HFFc6 (cell line): ENCODE results near the gene LOC101059915.
"Not testable (repeated sequence)": the region's sequence is repeated elsewhere in the genome, so short reads cannot be mapped to it uniquely, and the experiment has no call there.

ENCODE experiments used
- DNase-seq: peaks from one replicate; pipeline ENCODE4 v3.0.0-alpha.2; 2018
- H3K27ac Mint-ChIP-seq: 2 replicates; pipeline ENCODE4 v1.8.0; 2020; ENCODE audit warnings: mild to moderate bottlenecking, mixed read lengths
- H3K27me3 Mint-ChIP-seq: 2 replicates; pipeline ENCODE4 v1.8.0; 2021; ENCODE audit warnings: mild to moderate bottlenecking, moderate library complexity, mixed read lengths; ENCODE audit not compliant: insufficient read depth
- H3K36me3 Mint-ChIP-seq: 2 replicates; pipeline ENCODE4 v1.8.0; 2021; ENCODE audit warnings: low read depth, mixed read lengths
- H3K4me1 Mint-ChIP-seq: 2 replicates; pipeline ENCODE4 v1.8.0; 2020; ENCODE audit warnings: low read depth, mixed read lengths
- H3K4me3 Mint-ChIP-seq: 2 replicates; pipeline ENCODE4 v1.8.0; 2020; ENCODE audit warnings: mild to moderate bottlenecking, moderate library complexity, mixed read lengths
- H3K9me3 Mint-ChIP-seq: 2 replicates; pipeline ENCODE4 v1.8.0; 2020; ENCODE audit warnings: mild to moderate bottlenecking, mixed read lengths
- CTCF ChIP-seq: fragments of 200-600 bp; sonication (generic); IDR thresholded peaks from 2 replicates; pipeline ENCODE4 v1.5.0; 2021; ENCODE audit warnings: antibody characterized with exemption, mild to moderate bottlenecking

Gene LOC101059915

DNA sequence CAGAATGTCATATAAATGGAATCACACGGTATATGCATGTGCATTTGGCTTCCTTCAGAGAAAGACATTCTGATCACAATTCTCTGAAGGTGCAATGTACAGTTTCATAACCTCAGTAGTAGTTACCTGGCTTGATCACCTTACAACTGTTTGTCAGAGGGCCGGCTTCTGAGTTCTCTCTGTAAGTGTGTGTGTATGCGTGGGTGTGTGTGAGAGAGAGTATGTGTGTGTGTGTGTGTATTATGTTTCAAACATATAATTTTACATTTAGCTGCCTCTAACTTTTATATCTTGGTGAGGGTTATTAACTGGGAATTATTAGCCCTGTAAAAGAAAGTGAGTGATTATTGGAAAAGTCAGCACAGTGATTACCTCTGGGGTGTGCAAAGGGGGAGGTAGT, 8.0 kb upstream of the LOC101059915 start:
- Mint-ChIP-seq H3K36me3 (no peaks in the 10 kb centered on the region), H3K27me3 (peaks cover 14% of the 10 kb centered on the region), H3K4me3 (no peak overlapping the region), H3K4me1 (no peaks in the 10 kb centered on the region), H3K9me3 (no peaks in the 10 kb centered on the region; the same call in 1 of the 2 replicates), H3K27ac (no peak overlapping the region)
- TF ChIP-seq CTCF, result no peak
- DNase-seq, result no peak

DNA sequence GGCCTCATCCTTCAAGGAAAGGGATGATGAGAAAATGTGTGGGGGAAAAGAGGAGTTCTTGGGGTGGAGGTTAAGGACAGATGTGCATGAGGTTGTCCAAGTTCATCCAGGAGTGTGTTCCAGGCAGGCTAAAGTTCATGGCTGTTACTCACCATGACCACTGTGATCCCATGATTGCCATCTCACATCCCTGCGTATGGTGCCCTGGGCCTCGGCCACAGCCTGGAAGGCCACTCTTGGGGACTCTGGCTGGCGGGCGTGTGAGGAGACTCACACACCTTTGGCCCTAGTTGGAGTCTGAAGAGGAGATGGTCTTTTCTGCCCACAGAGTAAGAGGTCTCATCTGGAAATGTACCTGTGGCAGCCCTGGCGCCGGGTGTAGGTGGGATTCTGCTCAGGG, 7.4 kb upstream of the LOC101059915 start:
- Mint-ChIP-seq H3K9me3 (no peaks in the 10 kb centered on the region; the same call in 1 of the 2 replicates), H3K4me3 (no peak overlapping the region), H3K27ac (no peak overlapping the region), H3K36me3 (no peaks in the 10 kb centered on the region), H3K27me3 (peaks cover 14% of the 10 kb centered on the region), H3K4me1 (no peaks in the 10 kb centered on the region)
- TF ChIP-seq CTCF, result no peak
- DNase-seq, result no peak

DNA sequence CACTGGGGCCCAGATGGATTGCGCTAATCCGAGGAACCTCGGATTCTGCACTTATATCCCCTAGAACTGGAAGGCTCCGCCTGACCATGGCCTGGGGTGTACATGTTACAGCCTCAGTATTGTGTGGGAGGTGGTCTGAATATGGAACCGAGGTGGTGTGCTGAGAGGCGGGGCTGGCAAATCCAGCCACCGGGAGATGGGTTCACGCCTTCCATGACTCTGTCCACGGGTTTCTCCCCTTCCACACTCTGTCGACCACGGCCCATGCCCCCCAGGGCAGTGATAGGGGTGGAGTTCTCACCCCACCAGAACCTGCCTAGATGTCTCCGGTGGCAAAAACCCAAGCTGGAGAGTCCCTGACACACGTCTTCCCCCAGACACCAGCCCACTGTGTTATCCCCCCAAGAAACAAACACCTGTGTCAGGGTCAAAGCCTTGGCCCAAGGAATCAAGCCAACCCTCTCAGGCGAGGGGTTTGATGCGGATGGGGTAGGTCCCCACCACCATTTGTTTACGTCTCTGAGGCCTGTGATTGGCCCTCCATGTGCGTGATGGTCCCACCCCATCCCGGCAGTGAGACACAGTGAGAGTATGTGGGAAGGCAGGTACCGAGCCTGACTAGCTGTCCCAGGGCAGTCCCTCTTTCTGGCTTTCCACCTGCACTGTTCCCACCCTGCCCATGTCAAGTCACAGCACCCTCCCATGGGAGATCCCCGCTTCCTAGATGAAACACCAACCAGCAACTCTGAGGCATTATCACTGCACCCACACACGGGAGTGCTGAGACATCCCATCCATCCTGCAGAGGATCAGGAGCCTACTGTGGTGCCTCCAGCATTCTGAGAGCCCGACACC, 6.6 kb upstream of the LOC101059915 start:
- no peak overlapping the region for H3K4me3 Mint-ChIP-seq
- TF ChIP-seq CTCF, result no peak
- no peaks in the 10 kb centered on the region; the same call in 1 of the 2 replicates for H3K9me3 Mint-ChIP-seq
- no peak for DNase-seq
- H3K36me3 Mint-ChIP-seq, result no peaks in the 10 kb centered on the region
- peaks cover 14% of the 10 kb centered on the region for H3K27me3 Mint-ChIP-seq
- H3K4me1 Mint-ChIP-seq, result no peaks in the 10 kb centered on the region
- H3K27ac Mint-ChIP-seq, result no peak overlapping the region

GRCh38 chrX:71661919-71662318, 5.4 kb upstream of the LOC101059915 start:
- no peak for DNase-seq
- Mint-ChIP-seq H3K36me3 (no peaks in the 10 kb centered on the region), H3K27ac (no peak overlapping the region), H3K4me3 (no peak overlapping the region), H3K9me3 (no peaks in the 10 kb centered on the region), H3K27me3 (peaks cover 14% of the 10 kb centered on the region), H3K4me1 (no peaks in the 10 kb centered on the region)
- TF ChIP-seq CTCF, result no peak

DNA sequence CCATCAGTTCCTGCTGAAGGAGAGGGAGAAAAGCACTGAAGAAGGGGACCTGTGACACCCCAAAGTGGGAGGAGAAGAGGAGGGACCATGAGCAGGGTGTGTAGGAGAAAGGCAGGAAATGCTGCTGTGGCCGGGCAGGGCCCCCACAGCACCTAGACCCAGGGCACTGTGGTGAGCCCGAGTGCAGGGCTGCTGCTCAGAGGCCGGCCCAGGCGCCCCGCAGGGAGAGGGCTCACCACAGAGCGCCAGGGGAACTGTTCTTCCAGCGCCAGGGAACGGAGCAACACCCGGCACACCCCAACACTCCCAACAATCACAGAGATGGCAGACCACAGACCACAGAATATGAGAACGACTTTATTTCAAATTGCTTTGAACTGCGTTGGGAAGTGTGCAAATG, 4.7 kb upstream of the LOC101059915 start:
- H3K9me3 Mint-ChIP-seq, H3K27ac Mint-ChIP-seq, H3K4me3 Mint-ChIP-seq, H3K4me1 Mint-ChIP-seq, DNase-seq, H3K36me3 Mint-ChIP-seq: not testable (repeated sequence)
- peaks cover 14% of the 10 kb centered on the region for H3K27me3 Mint-ChIP-seq

- not testable (repeated sequence) for H3K27ac Mint-ChIP-seq, H3K36me3 Mint-ChIP-seq, H3K9me3 Mint-ChIP-seq, H3K4me3 Mint-ChIP-seq, H3K4me1 Mint-ChIP-seq, DNase-seq
- H3K27me3 Mint-ChIP-seq, result peaks cover 14% of the 10 kb centered on the region
Observed at GRCh38 chrX:71663238-71663637, 4.1 kb upstream of the LOC101059915 start.
